Measurements from ENCODE around the gene AKAP1. TPM values are rescaled to one million over a fixed set of nuclear protein-coding genes. Genes with fewer than 3 reads are reported as not detected.

Gene AKAP1
- total RNA-seq, 2 donors from 2014 or later: 61.7 to 124 TPM

DNA sequence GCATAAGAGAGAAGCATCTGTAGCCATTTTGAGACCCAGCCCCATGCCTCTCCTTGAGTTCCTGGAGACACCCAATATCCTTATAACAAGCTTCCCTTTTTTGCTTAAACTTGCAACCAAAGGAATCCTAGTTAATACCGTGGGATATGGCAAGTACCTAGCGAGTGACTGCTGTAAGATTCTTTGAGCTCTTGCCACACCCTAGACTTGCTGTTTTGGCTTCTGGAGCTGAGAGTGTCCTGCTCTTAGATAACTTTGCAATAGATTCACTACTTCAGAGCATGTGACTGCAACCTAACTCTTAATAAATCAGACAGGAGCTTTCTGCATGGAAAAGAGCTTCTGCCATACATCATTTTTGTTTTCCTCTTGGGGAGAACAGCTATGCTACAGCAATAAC lies 58.3 kb downstream of the AKAP1 start:
- Histone ChIP-seq H3K27me3 (replicated peaks; ENCODE audit: insufficient read depth) (no peaks in the 10 kb centered on the region), H3K36me3 (no peaks in the 10 kb centered on the region), H3K4me3 (no peak overlapping the region), H3K27ac (no peak overlapping the region), H3K4me1 (replicated peaks) (no peaks in the 10 kb centered on the region), H3K9me3 (no peaks in the 10 kb centered on the region)
- whole genome bisulfite sequencing: 65% methylated on average over 2 of the region's 2 CpGs
- intact Hi-C loops (cut with DNase I): no loop called here
- DNase-seq (ENCODE audit: low spot score): no peak
- TF ChIP-seq POLR2A (IDR thresholded peaks at IDR 0.05): no peak
- TF ChIP-seq, protein P1, sequence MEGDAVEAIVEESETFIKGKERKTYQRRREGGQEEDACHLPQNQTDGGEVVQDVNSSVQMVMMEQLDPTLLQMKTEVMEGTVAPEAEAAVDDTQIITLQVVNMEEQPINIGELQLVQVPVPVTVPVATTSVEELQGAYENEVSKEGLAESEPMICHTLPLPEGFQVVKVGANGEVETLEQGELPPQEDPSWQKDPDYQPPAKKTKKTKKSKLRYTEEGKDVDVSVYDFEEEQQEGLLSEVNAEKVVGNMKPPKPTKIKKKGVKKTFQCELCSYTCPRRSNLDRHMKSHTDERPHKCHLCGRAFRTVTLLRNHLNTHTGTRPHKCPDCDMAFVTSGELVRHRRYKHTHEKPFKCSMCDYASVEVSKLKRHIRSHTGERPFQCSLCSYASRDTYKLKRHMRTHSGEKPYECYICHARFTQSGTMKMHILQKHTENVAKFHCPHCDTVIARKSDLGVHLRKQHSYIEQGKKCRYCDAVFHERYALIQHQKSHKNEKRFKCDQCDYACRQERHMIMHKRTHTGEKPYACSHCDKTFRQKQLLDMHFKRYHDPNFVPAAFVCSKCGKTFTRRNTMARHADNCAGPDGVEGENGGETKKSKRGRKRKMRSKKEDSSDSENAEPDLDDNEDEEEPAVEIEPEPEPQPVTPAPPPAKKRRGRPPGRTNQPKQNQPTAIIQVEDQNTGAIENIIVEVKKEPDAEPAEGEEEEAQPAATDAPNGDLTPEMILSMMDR (IDR thresholded peaks at IDR 0.05): no peak
- TF ChIP-seq POLR2AphosphoS5 (IDR thresholded peaks at IDR 0.05): no peak

DNA sequence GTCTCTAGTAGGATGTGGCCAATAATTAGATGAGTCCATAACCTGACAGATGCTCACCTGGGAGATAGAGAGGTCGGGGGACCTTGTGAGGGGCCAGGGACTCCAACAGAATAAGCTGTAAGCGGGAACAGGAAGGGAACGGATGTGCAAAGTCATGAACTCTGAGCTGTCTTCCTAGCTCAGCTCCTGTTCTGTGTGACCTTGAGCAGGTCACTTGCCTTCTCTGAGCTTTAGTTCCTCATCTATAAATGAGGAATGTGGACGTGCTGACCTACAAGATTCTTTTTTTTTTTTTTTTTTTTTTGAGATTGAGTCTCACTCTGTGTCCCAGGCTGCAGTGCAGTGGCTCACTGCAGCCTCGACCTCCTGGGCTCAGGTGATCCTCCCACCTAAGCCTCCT lies 58.9 kb downstream of the AKAP1 start:
- Histone ChIP-seq H3K4me3 (no peak overlapping the region), H3K4me1 (replicated peaks) (no peaks in the 10 kb centered on the region), H3K36me3 (no peaks in the 10 kb centered on the region), H3K9me3 (no peaks in the 10 kb centered on the region), H3K27ac (no peak overlapping the region), H3K27me3 (replicated peaks; ENCODE audit: insufficient read depth) (no peaks in the 10 kb centered on the region)
- TF ChIP-seq, protein P1 (IDR thresholded peaks at IDR 0.05): no peak
- TF ChIP-seq POLR2AphosphoS5 (IDR thresholded peaks at IDR 0.05) (no peak), POLR2A (IDR thresholded peaks at IDR 0.05) (no peak)
- no peak for DNase-seq (ENCODE audit: low spot score)
- WGBS: 83% methylated on average over 5 of the region's 5 CpGs
- intact Hi-C loops (cut with DNase I): no loop called here

DNA sequence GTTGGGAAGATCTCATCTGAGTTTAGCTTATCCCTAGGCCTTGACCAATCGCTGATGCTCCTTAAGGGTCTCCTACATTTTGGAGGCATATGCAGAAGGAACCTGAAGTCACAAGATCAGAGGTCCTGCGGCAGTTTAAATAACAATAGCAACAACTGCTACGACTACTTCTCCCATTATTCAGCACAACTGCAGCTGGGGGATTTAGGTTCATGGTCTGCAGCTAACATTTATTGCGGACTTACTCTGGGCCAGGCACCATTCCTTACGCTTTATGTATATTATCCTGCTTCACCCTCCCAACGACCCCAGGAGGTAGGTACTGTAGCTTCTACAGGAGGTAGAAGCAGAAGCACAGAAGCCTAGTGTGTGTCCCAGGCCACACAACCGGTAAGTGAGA lies 59.5 kb downstream of the AKAP1 start:
- intact Hi-C loops (cut with DNase I): no loop called here
- 89% methylated on average over 7 of the region's 7 CpGs for WGBS
- TF ChIP-seq POLR2A (IDR thresholded peaks at IDR 0.05): no peak

DNA sequence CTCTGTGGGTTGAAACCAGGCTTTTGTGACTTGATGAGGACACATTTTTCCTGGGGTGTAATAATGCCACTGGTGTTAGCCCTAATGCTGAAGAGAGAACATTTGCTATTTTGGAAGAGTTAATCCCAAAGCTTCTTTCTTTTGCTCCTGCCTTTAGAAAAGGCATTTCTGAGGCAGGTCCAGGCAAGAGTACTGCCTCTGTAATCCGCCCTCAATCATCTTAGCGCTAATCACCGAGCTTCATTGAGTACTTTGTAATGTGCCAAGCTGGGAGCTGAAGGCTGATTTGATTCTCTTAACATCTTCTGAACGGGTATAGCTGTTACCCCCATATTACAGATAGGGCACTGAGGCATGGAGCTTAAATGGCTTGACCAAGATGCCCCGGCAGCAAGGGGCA lies 60.3 kb downstream of the AKAP1 start:
- Histone ChIP-seq H3K27me3 (replicated peaks; ENCODE audit: insufficient read depth) (no peaks in the 10 kb centered on the region), H3K4me1 (replicated peaks) (no peaks in the 10 kb centered on the region), H3K27ac (no peak overlapping the region), H3K9me3 (no peaks in the 10 kb centered on the region), H3K36me3 (no peaks in the 10 kb centered on the region), H3K4me3 (no peak overlapping the region)
- 59% methylated on average over 5 of the region's 5 CpGs for WGBS
- TF ChIP-seq POLR2A (IDR thresholded peaks at IDR 0.05) (no peak), POLR2AphosphoS5 (IDR thresholded peaks at IDR 0.05) (no peak)
- TF ChIP-seq, protein P1 (IDR thresholded peaks at IDR 0.05): no peak
- intact Hi-C loops (cut with DNase I): no loop called here
- DNase-seq (ENCODE audit: low spot score): no peak

More for the DNA sequence above, 59.5 kb downstream of the AKAP1 start:
- H3K4me3 ChIP-seq: no peak overlapping the region
- DNase-seq (ENCODE audit: low spot score): no peak
- H3K4me1 ChIP-seq (replicated peaks): no peaks in the 10 kb centered on the region
- H3K36me3 ChIP-seq: no peaks in the 10 kb centered on the region
- H3K9me3 ChIP-seq: no peaks in the 10 kb centered on the region
- H3K27me3 ChIP-seq (replicated peaks; ENCODE audit: insufficient read depth): no peaks in the 10 kb centered on the region
- H3K27ac ChIP-seq: no peak overlapping the region

DNA sequence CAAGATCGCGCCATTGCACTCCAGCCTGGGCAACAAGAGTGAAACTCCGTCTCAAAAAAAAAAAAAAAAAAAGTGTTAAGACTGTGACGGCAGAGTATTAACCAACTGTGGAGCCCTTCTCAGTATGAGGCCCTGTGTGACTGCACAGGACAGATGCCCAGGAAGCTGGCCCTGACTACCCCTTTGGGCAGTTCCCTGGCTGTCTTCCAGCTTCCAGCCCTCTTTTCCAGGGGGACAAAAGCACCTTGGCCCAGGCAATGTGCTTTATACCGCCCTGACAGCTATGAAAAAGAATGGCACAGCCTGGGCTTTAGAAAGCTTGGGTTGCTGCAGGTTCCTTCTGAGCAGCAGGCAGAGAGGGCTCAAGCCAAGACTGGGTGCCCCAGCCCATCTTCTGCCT lies 61.2 kb downstream of the AKAP1 start:
- no peak for DNase-seq (ENCODE audit: low spot score)
- Histone ChIP-seq H3K4me1 (replicated peaks) (no peaks in the 10 kb centered on the region), H3K4me3 (no peak overlapping the region), H3K36me3 (no peaks in the 10 kb centered on the region), H3K27ac (no peak overlapping the region), H3K9me3 (no peaks in the 10 kb centered on the region), H3K27me3 (replicated peaks; ENCODE audit: insufficient read depth) (no peaks in the 10 kb centered on the region)
- TF ChIP-seq POLR2AphosphoS5 (IDR thresholded peaks at IDR 0.05) (no peak), POLR2A (IDR thresholded peaks at IDR 0.05) (no peak)
- TF ChIP-seq, protein P1 (IDR thresholded peaks at IDR 0.05): no peak
- intact Hi-C loops (cut with DNase I): no loop called here
- WGBS: 89% methylated on average over 5 of the region's 5 CpGs

All from prostate gland (tissue), 2 donors.